NCI-H2196 (cell line): ENCODE results near the gene SEC63.
"Not testable (repeated sequence)": the region's sequence is repeated elsewhere in the genome, so short reads cannot be mapped to it uniquely, and the experiment has no call there.

Experiments used
- DNase-seq: peaks from one replicate; lab custom pipeline; 2025; ENCODE audit not compliant: unreplicated experiment; lab: John Stamatoyannopoulos, UW

The SEC63 gene

GRCh38 chr6:107957909-107958688 is at the start of gene SEC63:
SEC63 (minus strand) TSS chr6:107958208; CDS start chr6:107958009, 199 bp downstream.
- DNase-seq = peak; percentile 97

DNA sequence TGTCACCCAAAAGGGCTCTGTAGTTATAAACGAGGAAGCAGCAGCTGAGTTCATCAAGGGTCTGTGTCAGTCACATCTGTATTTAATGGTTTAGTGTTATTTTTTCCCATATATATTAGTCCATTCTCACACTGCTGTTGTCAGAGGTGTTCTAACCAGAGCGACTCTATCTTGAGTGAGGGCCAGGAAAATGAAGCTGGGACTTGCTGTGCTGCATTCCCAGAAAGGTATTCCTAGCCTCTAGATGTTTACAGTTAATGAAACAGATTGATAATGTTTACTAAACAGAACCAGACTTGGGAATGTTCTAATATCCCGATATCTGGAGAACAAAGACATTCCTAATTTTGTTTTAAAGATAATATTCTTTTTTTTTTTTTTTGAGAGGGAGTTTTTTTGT is 48.0 kb upstream of the SEC63 start:
- no peak for DNase-seq

GRCh38 chr6:108004861-108005260 is 46.9 kb upstream of the SEC63 start:
- no peak for DNase-seq

GRCh38 chr6:108002365-108003221 is 44.6 kb upstream of the SEC63 start:
- DNase-seq = no peak

GRCh38 chr6:108001696-108002231 is 43.8 kb upstream of the SEC63 start:
- no peak for DNase-seq

DNA sequence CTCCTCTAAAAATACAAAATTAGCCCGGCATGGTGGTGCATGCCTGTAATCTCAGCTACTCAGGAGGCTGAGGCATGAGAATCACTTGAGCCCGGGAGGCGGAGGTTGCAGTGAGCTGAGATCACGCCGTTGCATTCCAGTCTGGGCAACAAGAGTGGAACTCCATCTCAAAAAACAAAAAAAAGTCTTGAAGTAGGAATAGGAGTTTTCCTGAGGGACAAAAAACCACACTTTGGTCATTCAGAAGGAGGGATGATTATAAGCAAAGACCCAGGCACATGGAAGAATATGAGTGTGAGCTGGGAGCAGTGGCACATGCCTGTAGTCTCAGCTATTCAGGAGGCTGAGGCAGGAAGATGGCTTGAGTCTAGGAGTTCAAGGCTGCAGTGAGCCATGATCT is 42.3 kb upstream of the SEC63 start:
- DNase-seq = not testable (repeated sequence)

GRCh38 chr6:107999341-107999740 is 41.3 kb upstream of the SEC63 start:
- DNase-seq = no peak

DNA sequence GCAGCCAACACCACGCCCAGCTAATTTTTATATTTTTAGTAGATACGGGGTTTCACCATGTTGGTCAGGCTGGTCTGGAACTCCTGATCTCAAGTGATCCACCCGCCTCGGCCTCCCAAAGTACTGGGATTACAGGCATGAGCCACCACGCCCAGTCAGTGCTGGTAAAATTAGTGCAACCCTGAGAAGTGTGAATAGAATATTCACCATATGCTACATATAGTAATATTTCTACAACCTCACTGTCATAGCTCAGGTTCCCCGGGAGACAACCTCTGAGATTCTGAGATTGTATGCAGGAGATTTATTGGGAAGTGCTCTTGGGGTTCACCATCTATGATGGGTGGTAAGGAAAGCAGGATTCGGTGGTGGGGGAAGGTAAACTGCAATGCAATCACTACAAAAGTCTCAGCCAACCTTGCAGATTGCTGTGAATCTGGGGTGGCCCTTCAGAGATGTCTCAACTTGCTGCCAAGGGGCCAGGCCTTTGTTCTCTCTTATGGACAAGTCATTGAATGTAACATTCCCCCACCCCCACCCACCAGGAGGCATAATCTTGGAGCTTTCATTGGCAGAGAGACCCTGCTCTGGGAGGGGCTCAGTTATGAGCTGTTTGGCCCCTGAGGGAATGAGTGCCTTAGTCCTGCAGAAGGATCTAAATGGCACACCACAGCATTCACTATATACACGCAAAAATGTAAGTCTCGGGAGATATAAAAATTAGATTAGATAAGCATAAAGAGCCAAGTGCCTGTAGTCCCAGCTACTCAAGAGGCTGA is 34.0 kb upstream of the SEC63 start:
- no peak for DNase-seq

DNA sequence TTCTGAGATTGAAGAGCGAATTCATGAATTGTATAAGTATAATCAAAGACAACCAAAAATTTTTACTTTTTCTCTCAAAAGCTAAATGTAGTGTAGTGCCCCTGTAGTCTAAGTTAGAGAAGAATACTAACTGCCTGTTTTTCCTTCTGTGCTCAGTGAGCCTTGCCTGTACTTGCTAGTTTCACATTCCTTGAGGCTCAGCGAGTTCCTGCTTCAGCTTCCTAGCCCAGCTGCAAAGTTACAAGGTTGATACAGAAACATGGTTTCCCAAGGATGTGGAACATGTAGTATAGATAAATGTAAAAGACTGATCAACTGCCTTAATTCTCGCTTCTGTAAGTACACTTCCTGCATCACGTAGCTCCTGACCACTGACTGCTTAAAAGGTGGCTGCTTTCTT is 33.1 kb upstream of the SEC63 start:
- no peak for DNase-seq

DNA sequence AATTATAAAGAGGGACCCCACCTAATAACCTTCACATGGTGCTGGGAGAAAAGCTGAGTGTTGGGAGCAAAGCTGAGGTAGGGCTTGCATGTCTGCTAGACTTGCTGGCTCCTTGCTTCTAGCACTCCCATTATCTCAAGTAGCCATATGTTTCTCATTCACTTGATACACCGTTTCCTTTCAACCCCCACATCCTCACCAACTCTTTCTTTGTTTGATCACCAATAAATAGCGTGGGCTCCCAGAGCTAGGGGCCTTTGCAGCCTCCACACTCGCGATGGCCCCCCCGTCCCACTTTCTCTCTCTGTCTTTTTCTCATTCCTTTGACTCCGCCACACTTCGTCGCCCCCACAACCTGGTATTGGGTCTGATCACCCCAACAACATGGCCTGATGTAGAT is 32.6 kb upstream of the SEC63 start:
- DNase-seq = not testable (repeated sequence)

DNA sequence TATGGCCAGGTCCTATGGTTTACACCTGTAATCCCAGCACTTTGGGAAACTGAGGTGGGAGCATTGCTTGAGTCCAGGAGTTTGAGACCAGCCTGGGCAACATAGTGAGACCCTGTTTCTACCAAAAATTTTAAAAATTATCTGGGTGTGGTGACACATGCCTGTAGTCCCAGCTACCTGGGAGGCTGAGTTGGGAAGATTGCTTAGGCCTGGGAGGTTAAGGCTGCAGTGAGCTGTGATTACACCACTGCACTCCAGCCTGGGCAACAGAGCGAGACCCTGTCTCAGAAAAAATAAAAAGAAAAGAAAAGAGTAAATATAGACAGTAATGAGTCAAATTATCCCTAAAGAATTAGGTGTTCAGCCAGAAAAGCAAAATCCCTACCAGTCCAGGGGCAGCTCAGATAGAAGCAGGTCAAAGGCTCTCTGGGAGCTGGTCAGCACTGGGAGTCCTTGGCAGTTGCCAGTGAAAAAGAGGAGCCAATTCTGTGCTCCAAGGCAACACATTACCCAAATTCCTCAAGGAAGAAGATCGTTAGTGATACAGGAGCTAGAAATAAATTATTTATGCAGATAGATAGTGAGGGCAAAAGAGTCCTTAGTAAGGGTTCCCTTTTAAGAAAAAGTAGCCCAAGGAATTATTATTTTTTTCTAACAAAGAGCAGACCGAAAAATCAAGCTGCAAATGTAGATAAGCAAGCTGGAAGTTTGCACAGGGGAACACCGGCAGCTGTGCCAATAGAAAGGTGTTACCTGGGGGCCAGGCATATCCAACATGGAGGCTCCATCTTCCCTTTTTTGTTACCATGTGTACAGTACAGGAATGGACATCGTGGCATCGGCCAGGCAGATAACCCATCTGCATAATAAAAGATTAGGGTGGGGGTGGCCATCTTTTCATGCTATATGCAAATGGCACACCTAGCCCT is 31.4 kb upstream of the SEC63 start:
- no peak for DNase-seq

DNA sequence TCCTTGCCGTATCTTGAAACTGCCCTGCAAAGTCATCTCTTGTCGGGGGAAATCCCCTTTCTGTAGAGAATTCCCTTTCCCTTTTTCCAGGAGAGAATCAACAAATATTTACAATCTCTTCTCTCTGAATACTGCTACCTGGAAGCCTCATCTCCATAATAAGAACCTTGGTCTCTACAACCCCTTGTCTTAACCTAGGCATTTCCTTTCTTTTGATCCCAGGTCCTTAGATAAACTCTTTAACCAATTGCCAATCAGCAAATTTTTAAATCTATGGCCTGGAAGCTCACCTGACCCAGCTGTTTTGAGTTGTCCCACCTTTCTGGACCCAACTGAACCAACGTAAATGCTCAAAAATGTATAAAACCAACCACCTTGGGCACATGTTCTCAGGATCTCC is 30.6 kb upstream of the SEC63 start:
- DNase-seq = no peak

DNA sequence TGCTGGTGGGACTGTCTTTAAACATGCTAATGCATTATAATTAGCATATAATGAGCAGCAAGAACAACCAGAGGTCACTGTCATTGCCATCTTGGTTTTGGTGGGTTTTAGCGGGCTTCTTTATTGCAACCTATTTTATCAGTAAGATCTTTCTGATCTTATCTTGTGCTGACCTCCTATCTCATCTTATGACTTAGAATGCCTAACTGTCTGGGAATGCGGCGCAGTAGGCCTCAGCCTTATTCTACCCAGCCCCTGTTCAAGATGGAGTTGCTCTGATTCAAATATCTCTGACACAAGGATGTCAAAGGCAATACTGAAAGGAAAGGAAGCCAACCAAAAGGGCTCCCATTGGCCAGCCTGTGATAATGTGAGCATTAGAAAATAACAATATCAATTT is 29.8 kb upstream of the SEC63 start:
- no peak for DNase-seq

- DNase-seq = no peak
Observed at GRCh38 chr6:107985701-107986100, 27.7 kb upstream of the SEC63 start.

GRCh38 chr6:107983811-107984210 is 25.8 kb upstream of the SEC63 start:
- no peak for DNase-seq

GRCh38 chr6:107982486-107982885 is 24.5 kb upstream of the SEC63 start:
- no peak for DNase-seq

DNA sequence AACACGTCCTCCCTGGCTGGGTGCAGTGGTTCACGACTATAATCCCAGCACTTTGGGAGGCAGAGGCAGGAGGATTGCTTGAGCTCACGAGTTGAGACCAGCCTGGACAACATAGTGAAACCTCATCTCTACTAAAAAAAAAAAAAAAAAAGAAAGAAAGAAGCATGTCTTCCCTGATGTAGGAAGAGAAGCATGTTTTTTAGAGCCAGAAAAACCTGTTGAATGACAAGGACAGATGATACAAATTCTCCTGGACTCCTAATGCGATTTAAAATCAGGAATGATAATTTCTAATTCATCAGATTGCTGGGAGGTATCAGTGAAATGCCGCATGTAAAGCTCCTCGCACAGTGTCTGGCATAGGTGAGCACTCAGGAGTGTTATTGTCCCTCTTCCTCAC is 23.7 kb upstream of the SEC63 start:
- DNase-seq = no peak

DNA sequence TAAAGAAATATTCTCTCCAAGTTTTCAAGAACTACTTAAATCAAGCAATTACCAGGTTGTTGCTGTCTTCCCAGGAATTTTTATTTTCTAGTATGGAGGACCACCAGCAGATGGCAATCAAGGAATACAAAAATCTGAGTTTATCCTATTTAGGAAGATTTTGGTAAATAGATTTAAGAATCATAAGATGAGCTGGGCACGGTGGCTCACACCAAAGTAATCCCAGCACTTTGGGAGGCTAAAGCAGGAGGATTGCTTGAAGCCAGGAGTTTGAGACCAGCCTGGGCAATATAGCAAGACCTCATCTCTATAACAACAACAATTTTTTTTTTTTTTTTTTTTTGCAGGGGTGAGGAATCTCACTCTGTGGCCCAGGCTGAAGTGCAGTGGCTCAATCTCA is 19.3 kb upstream of the SEC63 start:
- peak; percentile 14 for DNase-seq

- DNase-seq = no peak
Observed at GRCh38 chr6:107976155-107976783, 18.3 kb upstream of the SEC63 start.

- DNase-seq = no peak
Observed at GRCh38 chr6:107973594-107973993, 15.6 kb upstream of the SEC63 start.
